GM19240 (cell line): ENCODE results near the gene PDE4D.
"Not testable (repeated sequence)": the region's sequence is repeated elsewhere in the genome, so short reads cannot be mapped to it uniquely, and the experiment has no call there.

Experiments
- DNase-seq: peaks from one replicate; pipeline ENCODE4 v3.0.0; 2011; ENCODE audit warnings: low spot score; ENCODE audit not compliant: insufficient read length

PDE4D gene

GRCh38 chr5:59341760-59342159 is 551.8 kb downstream of the PDE4D start:
- DNase-seq, result no peak

DNA sequence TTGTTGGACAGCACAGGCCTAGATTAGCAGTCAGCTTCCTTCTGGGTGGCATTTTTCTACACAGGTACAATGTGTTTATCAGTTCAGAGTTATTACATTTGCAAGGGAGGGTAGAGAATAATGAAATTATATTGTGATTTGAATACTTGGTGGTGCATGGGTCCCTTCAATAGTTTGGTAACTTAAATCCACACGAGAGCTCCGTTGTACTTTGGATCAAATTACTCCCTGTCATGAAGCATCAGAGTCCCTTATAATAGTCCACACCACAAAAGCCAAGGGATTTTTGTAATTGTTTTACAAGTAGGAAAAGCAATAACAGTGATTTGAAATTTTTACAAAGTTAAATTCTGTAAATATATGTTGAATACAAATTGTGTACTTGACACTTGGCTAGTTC is 552.4 kb downstream of the PDE4D start:
- no peak for DNase-seq

GRCh38 chr5:59340637-59341036 is 552.9 kb downstream of the PDE4D start:
- no peak for DNase-seq

- DNase-seq, result no peak
These were observed 556.3 kb downstream of the PDE4D start for GRCh38 chr5:59337240-59337639.

DNA sequence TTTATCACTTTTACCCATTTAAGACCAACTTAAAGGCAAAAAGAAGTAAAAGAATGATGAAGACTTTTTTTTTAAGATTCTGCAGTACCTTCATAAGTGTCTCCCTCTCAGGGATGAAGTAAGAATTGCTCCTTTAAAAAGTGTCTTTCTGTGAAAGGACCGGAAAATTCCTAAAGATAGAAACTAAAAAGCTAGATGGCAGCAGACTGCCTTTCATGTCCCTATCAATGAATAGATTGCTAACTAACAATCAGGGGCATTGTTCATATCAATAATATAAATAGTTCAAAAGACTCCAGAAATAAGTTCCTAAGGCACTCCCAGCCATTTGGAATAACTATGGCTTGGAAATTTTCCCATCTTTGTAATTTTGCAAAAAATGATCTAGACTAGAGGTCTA is 558.0 kb downstream of the PDE4D start:
- no peak for DNase-seq

DNA sequence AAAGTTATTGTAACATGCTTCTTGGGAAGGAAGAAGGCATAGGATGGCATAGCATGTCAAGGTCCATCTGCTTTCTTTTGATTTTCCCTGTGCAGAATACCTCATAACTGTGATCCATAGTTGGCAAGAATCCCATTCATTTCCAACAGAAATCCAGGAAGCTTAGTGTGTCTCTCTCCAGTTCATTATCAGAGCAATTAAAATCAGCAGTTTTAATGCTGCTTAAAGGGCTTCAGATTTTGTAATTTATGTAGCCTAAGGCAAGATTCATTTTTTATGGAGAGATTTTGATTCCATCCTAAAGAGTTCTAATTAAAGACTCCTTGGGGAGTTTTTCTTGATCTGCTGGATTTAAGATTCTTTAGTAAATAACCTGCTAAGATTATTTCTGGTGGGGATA is 560.1 kb downstream of the PDE4D start:
- DNase-seq, result no peak

DNA sequence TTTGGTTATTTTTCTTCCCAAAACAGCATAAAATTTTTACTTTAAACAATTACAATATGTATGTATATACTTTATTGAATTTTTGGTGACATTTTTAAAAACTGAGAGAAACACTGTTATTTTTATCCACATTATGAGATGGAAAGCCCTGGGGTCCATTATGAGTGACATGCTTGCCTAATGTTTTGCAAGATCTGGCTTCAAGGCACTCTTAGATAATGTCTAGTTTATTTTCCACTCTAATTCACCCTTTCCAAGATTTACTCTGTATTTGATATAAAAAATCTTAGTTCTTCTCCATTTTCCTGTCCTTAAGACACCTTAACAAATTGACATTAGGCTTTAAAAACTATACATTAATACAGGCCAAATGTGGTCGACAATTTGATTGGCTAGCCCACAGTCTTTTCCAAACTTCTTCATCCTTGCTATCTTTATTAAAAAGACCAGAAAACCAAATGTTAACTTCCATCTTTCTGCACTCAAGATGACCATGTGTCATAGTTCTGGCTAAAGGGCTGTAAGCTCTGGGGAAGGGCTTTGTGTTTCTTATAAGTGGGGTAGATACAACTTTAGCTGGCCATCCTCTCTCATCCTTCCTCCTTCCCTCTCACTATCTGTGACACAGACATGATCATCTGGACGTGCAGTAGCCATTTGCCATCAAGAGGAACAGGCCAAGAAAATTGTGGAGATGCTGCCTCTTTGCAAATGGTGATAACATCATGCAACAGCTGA is 561.1 kb downstream of the PDE4D start:
- DNase-seq, result no peak

- DNase-seq, result no peak
These were observed 562.8 kb downstream of the PDE4D start for GRCh38 chr5:59330680-59331079.

GRCh38 chr5:59328709-59329296 is 564.7 kb downstream of the PDE4D start:
- no peak for DNase-seq

DNA sequence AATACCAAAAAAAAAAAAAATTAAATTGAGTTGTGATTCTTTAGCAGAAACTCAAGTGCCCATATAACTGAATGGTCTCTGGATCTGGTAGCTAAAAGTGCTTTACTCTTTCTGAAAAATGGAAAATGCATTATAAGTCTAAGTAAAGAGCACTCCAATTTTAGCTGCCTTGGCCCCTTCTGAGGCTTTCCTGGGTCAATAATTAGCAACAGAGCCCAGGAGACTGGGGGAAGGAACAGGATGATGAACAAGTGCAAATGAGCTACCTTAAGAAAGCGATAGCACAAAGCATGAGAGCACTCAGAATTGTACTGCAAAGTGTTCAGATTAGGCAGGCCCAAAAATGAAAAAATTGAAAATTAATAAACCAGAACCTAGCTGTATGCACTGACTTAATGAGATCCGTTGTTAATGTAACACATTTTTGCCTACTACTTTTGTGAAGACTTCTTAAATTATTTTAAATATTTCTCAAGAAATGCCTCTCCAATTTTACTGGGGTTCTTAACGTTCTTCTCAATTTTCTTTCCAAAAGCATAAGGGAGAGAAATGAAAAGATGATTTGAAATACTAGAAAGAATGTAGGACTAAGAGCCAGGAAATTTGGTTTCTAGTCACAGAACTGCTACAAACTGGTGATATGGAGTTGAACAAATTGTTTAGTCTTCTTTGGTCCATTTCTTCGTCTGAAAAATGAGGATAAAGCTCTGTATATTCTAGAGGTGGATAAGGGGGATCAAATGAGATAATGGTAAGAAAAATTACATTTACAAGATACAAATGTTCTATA is 566.1 kb downstream of the PDE4D start:
- DNase-seq, result no peak

- DNase-seq, result no peak
These were observed 566.9 kb downstream of the PDE4D start for GRCh38 chr5:59326596-59326995.

GRCh38 chr5:59325070-59325469 is 568.5 kb downstream of the PDE4D start:
- DNase-seq, result no peak

GRCh38 chr5:59322894-59323293 is 570.6 kb downstream of the PDE4D start:
- DNase-seq, result no peak

GRCh38 chr5:59322058-59322457 is 571.5 kb downstream of the PDE4D start:
- no peak for DNase-seq

DNA sequence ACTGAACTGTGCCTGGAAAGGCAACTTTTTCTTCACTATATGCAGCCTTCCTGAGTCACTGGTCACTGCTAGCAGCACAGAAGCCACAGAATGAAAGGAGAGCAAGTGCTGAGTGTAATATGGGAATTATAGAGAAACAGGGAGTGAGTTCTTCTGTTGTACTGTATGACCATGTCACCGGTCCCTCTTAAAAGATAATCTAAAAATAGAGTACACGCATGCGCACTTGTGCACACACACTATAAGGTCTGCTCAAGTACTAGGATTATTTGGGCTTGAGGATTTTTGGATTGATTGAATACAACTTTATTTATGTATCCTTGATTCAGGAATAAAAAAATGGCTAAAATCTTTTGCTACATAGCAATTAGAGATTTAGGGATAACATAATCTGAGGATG is 571.9 kb downstream of the PDE4D start:
- no peak for DNase-seq

DNA sequence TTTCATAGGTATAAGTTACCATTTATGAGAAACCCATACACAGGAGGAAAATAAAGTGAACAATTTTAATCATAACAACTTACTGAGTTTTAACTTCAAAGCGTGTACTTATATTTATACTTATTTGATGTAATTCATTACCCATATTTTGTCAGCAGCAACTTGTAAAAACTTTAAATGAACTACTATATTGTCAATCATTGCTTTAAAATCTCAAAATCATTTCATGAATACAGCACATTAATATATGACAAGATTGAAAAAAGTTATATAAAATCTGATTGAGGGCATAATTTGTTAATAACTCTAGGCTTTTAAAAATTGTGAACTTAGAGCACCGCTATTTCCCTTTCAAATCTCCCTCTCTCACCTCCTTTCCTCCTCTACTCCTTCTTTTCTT is 573.1 kb downstream of the PDE4D start:
- DNase-seq, result no peak

DNA sequence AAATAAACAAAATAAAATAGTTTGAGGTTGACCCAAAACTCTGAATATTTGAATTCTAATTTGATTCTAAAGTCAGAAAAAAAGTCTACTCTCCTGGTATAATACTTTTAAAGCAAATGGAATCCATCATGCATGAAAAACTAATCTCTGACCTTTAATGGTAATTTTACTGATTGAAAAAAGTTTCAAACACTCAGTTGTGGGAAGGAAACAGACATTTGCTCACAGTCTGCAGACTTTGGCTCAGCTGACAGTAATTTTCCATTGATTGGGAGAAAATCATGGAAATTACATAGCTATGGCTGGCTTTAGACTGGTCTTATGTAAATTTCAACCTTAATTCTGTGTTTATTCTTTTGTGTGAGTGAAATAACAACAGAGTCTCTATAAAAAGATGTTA is 574.3 kb downstream of the PDE4D start:
- DNase-seq, result no peak

DNA sequence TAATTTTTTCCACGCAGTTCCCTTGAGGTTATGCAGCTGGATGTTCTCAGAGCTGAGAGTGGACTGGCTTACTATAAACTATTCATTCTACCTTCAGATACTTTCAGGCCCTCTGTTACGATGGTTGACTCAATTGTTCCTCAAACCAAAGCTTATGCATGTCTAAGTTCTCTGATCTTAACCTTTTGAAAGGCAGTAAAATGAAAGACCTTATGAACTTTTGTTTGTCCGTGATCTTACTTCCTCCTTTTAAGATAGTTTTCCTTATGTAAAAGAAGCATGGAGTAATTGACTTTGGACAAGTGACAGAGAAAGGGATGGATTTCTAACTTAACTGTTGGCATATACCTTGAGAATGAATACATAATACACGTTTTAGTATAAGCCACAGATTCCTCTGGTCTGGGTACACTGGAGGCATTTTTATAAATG is 575.7 kb downstream of the PDE4D start:
- DNase-seq, result no peak

- DNase-seq, result no peak
These were observed 576.3 kb downstream of the PDE4D start for GRCh38 chr5:59317023-59317773.

DNA sequence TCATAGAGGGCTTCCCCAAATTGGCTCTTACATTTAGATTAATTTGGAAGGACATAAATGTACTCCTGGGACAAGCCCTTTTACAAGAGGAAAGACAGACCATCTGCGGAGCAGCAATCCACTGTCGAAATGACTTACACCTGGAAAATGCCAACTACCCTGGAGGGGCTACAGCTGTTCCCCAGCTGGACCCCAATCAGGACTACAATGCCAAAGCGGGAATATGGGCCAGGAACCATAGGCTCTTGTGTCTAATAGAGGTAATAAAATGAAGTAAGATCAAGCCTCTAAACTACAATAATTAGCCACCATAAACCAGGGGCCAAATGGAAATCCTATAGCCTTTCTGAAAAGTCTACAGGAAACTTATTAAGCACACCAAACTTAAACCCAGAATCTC is 581.3 kb downstream of the PDE4D start:
- no peak for DNase-seq

- not testable (repeated sequence) for DNase-seq
These were observed 584.8 kb downstream of the PDE4D start for GRCh38 chr5:59308685-59309084.

GRCh38 chr5:59303289-59303716 is 590.2 kb downstream of the PDE4D start:
- not testable (repeated sequence) for DNase-seq
